HepG2 (cell line): ENCODE results near the gene MORC3. TPM values are rescaled to one million over a fixed set of nuclear protein-coding genes. Genes with fewer than 3 reads are reported as not detected.

ENCODE experiments used
- GABPB1 ChIP-seq: IDR thresholded peaks from 2 replicates; pipeline ENCODE4 v1.6.1; 2016; ENCODE audit warnings: mild to moderate bottlenecking, missing genetic modification reagents, moderate library complexity, missing compliant biosample characterization
- KLF13 ChIP-seq: sonication (generic); formaldehyde crosslinking; IDR thresholded peaks from 2 replicates; pipeline ENCODE4 v1.4.0; 2020; ENCODE audit warnings: mild to moderate bottlenecking, missing genetic modification reagents
- TAF1 ChIP-seq: sonication (generic); formaldehyde crosslinking; IDR thresholded peaks from 2 replicates; pipeline ENCODE4 v1.4.0; 2020; ENCODE audit warnings: missing genetic modification reagents
- TCF7L2 ChIP-seq: IDR thresholded peaks from 2 replicates; pipeline ENCODE4 v1.6.1; 2011; ENCODE audit warnings: mild to moderate bottlenecking, low read depth, low read length, moderate library complexity
- ZNF253 ChIP-seq: sonication (generic); formaldehyde crosslinking; IDR thresholded peaks from 2 replicates; pipeline ENCODE4 v1.8.0; 2022; ENCODE audit warnings: mild to moderate bottlenecking, missing genetic modification reagents, borderline replicate concordance
- polyA plus RNA-seq, 8 experiments: library from polyadenylated mRNA; depleted of rRNA in 3 of 8; stranded (reverse) in 7 of 8; unstranded in 1 of 8; fragments of >200 nt; fragmentation: Illumina TruSeq in 4 of 8; extraction: Trizol in 4 of 8; gene quantifications; 2 replicates each; pipeline versions ENCODE4 v1.2.1 to v1.2.3, GENCODE V29; 2011 to 2016; ENCODE audit warnings: low read depth in 4 of 8, missing spikeins in 1 of 8, mixed read lengths in 1 of 8; ENCODE audit not compliant: insufficient read depth in 1 of 8
- total RNA-seq, 5 experiments: library from RNA; depleted of rRNA; stranded (reverse); fragments of >200 nt; fragmentation: Illumina TruSeq; extraction: Trizol; gene quantifications; 2 replicates each; pipeline ENCODE4 v1.2.3, GENCODE V29; 2016; ENCODE audit warnings: low read depth in 1 of 5
- TF ChIP-seq, protein P1 (sequence below): sonication (generic); formaldehyde crosslinking; IDR thresholded peaks from 2 replicates; pipeline ENCODE4 v1.4.0; 2020; ENCODE audit warnings: missing genetic modification reagents
- TF ChIP-seq, protein P2 (sequence below): sonication (generic); formaldehyde crosslinking; IDR thresholded peaks from 2 replicates; pipeline ENCODE4 v1.8.1; 2023; ENCODE audit warnings: mild to moderate bottlenecking, inconsistent platforms, moderate library complexity, missing genetic modification reagents, borderline replicate concordance
- TF ChIP-seq, protein P3 (sequence below): IDR thresholded peaks from 2 replicates; pipeline ENCODE4 v1.6.1; 2012; ENCODE audit warnings: inconsistent platforms
- TF ChIP-seq, protein P4 (sequence below): sonication (generic); formaldehyde crosslinking; IDR thresholded peaks from 2 replicates; pipeline ENCODE4 v1.4.0; 2020; ENCODE audit warnings: missing genetic modification reagents
- TF ChIP-seq, protein P5 (sequence below): sonication (generic); formaldehyde crosslinking; IDR thresholded peaks from 2 replicates; pipeline ENCODE4 v1.5.1; 2020; ENCODE audit warnings: mild to moderate bottlenecking, missing genetic modification reagents, moderate library complexity
- TF ChIP-seq, protein P6 (sequence below): sonication (generic); formaldehyde crosslinking; conservative IDR thresholded peaks from 2 replicates; pipeline ENCODE4 v1.4.0; 2020; ENCODE audit warnings: missing genetic modification reagents
- TF ChIP-seq, protein P7 (sequence below): sonication (generic); formaldehyde crosslinking; IDR thresholded peaks from 2 replicates; pipeline ENCODE4 v1.4.0; 2020; ENCODE audit warnings: missing genetic modification reagents

Gene MORC3
- total and polyA plus RNA-seq, 2 of the 13 experiments (the other 11 are each of a cell fraction or from before 2014, with no cell fraction given) = 12.9 to 19.5 TPM

DNA sequence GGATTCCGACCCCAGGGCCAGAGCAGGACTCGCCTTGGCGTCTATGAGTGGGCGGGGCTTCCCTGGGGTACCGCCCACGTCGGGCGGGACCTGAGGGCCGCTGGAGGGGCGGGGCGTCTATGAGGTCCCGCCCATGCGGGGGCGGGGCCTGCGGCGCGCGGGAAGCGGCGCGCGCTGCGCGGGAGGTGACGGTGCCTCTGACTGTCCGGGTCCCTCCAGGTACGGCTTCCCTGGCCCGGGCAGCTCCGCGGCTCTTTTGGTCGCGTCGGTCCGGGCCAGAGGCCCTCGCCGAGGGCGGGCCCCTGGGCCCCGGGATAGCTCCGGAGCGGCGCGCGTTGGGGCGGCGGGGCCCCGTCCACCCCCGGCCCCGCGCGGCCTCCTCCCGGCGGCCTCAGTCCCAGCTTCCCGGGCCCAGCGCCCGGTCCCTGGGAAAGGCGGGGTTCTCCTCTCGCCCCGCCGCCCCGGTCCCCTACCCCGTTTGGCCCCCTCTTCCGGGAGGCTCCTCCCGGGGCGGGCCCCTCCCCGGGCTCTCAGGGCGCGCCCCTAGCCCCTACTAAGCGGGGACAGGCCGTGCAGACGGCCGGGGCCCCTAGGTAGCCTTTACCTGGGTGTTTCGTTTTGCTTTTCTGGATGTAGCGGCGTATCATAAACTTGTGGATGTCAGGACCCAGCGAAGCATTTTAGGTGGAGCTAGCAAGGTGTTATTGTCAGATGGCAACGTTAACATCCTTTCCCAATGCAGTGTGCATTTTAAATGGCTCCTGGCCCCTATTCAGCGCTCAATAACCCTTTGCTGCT is 65.4 kb downstream of the MORC3 start, which contains the start of gene CHAF1B (continued):
- no peak for TF ChIP-seq TCF7L2
- TF ChIP-seq, protein P1, sequence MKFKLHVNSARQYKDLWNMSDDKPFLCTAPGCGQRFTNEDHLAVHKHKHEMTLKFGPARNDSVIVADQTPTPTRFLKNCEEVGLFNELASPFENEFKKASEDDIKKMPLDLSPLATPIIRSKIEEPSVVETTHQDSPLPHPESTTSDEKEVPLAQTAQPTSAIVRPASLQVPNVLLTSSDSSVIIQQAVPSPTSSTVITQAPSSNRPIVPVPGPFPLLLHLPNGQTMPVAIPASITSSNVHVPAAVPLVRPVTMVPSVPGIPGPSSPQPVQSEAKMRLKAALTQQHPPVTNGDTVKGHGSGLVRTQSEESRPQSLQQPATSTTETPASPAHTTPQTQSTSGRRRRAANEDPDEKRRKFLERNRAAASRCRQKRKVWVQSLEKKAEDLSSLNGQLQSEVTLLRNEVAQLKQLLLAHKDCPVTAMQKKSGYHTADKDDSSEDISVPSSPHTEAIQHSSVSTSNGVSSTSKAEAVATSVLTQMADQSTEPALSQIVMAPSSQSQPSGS (CRISPR knock-in tag) = no peak
- TF ChIP-seq, protein P2, sequence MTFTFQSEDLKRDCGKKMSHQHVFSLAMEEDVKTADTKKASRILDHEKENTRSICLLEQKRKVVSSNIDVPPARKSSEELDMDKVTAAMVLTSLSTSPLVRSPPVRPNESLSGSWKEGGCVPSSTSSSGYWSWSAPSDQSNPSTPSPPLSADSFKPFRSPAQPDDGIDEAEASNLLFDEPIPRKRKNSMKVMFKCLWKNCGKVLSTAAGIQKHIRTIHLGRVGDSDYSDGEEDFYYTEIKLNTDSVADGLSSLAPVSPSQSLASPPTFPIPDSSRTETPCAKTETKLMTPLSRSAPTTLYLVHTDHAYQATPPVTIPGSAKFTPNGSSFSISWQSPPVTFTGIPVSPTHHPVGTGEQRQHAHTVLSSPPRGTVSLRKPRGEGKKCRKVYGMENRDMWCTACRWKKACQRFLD (CRISPR knock-in tag) = 0 out of 2 replicates have a peak, but pooled peaks have one; percentile 5
- TF ChIP-seq GABPB1 = peak; percentile 69; the same call in 1 of the 2 replicates
- TF ChIP-seq, protein P3, sequence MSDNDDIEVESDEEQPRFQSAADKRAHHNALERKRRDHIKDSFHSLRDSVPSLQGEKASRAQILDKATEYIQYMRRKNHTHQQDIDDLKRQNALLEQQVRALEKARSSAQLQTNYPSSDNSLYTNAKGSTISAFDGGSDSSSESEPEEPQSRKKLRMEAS = peak; percentile 71; the same call in 1 of the 2 replicates
- TF ChIP-seq, protein P4, sequence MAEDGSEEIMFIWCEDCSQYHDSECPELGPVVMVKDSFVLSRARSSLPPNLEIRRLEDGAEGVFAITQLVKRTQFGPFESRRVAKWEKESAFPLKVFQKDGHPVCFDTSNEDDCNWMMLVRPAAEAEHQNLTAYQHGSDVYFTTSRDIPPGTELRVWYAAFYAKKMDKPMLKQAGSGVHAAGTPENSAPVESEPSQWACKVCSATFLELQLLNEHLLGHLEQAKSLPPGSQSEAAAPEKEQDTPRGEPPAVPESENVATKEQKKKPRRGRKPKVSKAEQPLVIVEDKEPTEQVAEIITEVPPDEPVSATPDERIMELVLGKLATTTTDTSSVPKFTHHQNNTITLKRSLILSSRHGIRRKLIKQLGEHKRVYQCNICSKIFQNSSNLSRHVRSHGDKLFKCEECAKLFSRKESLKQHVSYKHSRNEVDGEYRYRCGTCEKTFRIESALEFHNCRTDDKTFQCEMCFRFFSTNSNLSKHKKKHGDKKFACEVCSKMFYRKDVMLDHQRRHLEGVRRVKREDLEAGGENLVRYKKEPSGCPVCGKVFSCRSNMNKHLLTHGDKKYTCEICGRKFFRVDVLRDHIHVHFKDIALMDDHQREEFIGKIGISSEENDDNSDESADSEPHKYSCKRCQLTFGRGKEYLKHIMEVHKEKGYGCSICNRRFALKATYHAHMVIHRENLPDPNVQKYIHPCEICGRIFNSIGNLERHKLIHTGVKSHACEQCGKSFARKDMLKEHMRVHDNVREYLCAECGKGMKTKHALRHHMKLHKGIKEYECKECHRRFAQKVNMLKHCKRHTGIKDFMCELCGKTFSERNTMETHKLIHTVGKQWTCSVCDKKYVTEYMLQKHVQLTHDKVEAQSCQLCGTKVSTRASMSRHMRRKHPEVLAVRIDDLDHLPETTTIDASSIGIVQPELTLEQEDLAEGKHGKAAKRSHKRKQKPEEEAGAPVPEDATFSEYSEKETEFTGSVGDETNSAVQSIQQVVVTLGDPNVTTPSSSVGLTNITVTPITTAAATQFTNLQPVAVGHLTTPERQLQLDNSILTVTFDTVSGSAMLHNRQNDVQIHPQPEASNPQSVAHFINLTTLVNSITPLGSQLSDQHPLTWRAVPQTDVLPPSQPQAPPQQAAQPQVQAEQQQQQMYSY (CRISPR knock-in tag) = peak; percentile 84; the same call in 1 of the 2 replicates
- TF ChIP-seq, protein P5, sequence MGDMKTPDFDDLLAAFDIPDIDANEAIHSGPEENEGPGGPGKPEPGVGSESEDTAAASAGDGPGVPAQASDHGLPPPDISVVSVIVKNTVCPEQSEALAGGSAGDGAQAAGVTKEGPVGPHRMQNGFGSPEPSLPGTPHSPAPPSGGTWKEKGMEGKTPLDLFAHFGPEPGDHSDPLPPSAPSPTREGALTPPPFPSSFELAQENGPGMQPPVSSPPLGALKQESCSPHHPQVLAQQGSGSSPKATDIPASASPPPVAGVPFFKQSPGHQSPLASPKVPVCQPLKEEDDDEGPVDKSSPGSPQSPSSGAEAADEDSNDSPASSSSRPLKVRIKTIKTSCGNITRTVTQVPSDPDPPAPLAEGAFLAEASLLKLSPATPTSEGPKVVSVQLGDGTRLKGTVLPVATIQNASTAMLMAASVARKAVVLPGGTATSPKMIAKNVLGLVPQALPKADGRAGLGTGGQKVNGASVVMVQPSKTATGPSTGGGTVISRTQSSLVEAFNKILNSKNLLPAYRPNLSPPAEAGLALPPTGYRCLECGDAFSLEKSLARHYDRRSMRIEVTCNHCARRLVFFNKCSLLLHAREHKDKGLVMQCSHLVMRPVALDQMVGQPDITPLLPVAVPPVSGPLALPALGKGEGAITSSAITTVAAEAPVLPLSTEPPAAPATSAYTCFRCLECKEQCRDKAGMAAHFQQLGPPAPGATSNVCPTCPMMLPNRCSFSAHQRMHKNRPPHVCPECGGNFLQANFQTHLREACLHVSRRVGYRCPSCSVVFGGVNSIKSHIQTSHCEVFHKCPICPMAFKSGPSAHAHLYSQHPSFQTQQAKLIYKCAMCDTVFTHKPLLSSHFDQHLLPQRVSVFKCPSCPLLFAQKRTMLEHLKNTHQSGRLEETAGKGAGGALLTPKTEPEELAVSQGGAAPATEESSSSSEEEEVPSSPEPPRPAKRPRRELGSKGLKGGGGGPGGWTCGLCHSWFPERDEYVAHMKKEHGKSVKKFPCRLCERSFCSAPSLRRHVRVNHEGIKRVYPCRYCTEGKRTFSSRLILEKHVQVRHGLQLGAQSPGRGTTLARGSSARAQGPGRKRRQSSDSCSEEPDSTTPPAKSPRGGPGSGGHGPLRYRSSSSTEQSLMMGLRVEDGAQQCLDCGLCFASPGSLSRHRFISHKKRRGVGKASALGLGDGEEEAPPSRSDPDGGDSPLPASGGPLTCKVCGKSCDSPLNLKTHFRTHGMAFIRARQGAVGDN (CRISPR knock-in tag) = peak; percentile 60
- TF ChIP-seq, protein P6, sequence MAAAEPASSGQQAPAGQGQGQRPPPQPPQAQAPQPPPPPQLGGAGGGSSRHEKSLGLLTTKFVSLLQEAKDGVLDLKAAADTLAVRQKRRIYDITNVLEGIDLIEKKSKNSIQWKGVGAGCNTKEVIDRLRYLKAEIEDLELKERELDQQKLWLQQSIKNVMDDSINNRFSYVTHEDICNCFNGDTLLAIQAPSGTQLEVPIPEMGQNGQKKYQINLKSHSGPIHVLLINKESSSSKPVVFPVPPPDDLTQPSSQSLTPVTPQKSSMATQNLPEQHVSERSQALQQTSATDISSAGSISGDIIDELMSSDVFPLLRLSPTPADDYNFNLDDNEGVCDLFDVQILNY (CRISPR knock-in tag) = peak; percentile 86
- TF ChIP-seq TAF1 = peak; percentile 38; the same call in 1 of the 2 replicates
- TF ChIP-seq KLF13 (CRISPR knock-in tag) = no peak
- TF ChIP-seq, protein P7, sequence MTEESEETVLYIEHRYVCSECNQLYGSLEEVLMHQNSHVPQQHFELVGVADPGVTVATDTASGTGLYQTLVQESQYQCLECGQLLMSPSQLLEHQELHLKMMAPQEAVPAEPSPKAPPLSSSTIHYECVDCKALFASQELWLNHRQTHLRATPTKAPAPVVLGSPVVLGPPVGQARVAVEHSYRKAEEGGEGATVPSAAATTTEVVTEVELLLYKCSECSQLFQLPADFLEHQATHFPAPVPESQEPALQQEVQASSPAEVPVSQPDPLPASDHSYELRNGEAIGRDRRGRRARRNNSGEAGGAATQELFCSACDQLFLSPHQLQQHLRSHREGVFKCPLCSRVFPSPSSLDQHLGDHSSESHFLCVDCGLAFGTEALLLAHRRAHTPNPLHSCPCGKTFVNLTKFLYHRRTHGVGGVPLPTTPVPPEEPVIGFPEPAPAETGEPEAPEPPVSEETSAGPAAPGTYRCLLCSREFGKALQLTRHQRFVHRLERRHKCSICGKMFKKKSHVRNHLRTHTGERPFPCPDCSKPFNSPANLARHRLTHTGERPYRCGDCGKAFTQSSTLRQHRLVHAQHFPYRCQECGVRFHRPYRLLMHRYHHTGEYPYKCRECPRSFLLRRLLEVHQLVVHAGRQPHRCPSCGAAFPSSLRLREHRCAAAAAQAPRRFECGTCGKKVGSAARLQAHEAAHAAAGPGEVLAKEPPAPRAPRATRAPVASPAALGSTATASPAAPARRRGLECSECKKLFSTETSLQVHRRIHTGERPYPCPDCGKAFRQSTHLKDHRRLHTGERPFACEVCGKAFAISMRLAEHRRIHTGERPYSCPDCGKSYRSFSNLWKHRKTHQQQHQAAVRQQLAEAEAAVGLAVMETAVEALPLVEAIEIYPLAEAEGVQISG = peak; percentile 61; the same call in 1 of the 2 replicates
- no peak for TF ChIP-seq ZNF253 (CRISPR knock-in tag)
